Measurements from ENCODE around the gene CAMK2G. TPM values are rescaled to one million over a fixed set of nuclear protein-coding genes. Genes with fewer than 3 reads are reported as not detected.
A peak's percentile ranks its signal among the peaks of the same experiment; 100 is the strongest.

CAMK2G gene
- total and polyA plus RNA-seq, 5 donors from 2014 or later, result 4.3 to 58.8 (median 4.9) TPM

- no peaks in the 10 kb centered on the region for H3K9me3 Mint-ChIP-seq
- H3K27ac Mint-ChIP-seq, result peak overlapping the region in 2 of 3 donors; percentile 77 to 86
- H3K27me3 Mint-ChIP-seq, result no peaks in the 10 kb centered on the region
- Histone ChIP-seq H3K36me3 (ENCODE audit: control insufficient read depth, insufficient read depth, low read length) (no peaks in the 10 kb centered on the region), H3K27ac (ENCODE audit: insufficient read depth, low read length, poor library complexity, severe bottlenecking) (no peak overlapping the region), H3K27me3 (ENCODE audit: control insufficient read depth, insufficient read depth, low read length) (no peaks in the 10 kb centered on the region), H3K4me1 (ENCODE audit: control insufficient read depth, insufficient read depth, low read length, poor library complexity, severe bottlenecking) (peaks cover 38% of the 10 kb centered on the region), H3K9me3 (ENCODE audit: control insufficient read depth in 2 of 2, low read length in 2 of 2) (no peaks in the 10 kb centered on the region), H3K4me3 (ENCODE audit: low read depth, low read length) (no peak overlapping the region)
- H3K4me1 Mint-ChIP-seq, result peaks cover 0 to 50% (median 29%) of the 10 kb centered on the region in 4 donors
- peaks cover 9% of the 10 kb centered on the region for H3K36me3 Mint-ChIP-seq
- DNase-seq, result no peak
- peak overlapping the region in 2 of 4 donors; percentile 26 to 85 for H3K4me3 Mint-ChIP-seq
- no peak for ATAC-seq (ENCODE audit: low read depth in 2 of 2)
These were observed 2.2 kb upstream of the CAMK2G start for GRCh38 chr10:73876566-73876965.

- H3K9me3 Mint-ChIP-seq, result no peaks in the 10 kb centered on the region
- Histone ChIP-seq H3K27ac (ENCODE audit: insufficient read depth, low read length, poor library complexity, severe bottlenecking) (no peak overlapping the region), H3K27me3 (ENCODE audit: control insufficient read depth, insufficient read depth, low read length) (no peaks in the 10 kb centered on the region), H3K36me3 (ENCODE audit: control insufficient read depth, insufficient read depth, low read length) (peaks cover 3% of the 10 kb centered on the region), H3K4me1 (ENCODE audit: control insufficient read depth, insufficient read depth, low read length, poor library complexity, severe bottlenecking) (peaks cover 42% of the 10 kb centered on the region), H3K4me3 (ENCODE audit: low read depth, low read length) (no peak overlapping the region), H3K9me3 (ENCODE audit: control insufficient read depth in 2 of 2, low read length in 2 of 2) (no peaks in the 10 kb centered on the region)
- DNase-seq, result no peak
- no peak for ATAC-seq (ENCODE audit: low read depth in 2 of 2)
- H3K27me3 Mint-ChIP-seq, result no peaks in the 10 kb centered on the region
- peaks cover 0 to 54% (median 32%) of the 10 kb centered on the region in 4 donors for H3K4me1 Mint-ChIP-seq
- peak overlapping the region in 3 of 4 donors; percentile 63 to 97 (median 94) for H3K4me3 Mint-ChIP-seq
- H3K27ac Mint-ChIP-seq, result peak overlapping the region; percentile 77 to 96 (median 86)
- peaks cover 10% of the 10 kb centered on the region for H3K36me3 Mint-ChIP-seq
These were observed 1.8 kb upstream of the CAMK2G start for GRCh38 chr10:73876157-73876556.

- peaks cover 52% of the 10 kb centered on the region for H3K4me1 ChIP-seq (ENCODE audit: control insufficient read depth, insufficient read depth, low read length, poor library complexity, severe bottlenecking)
These were observed 752 bp upstream of the CAMK2G start for GRCh38 chr10:73875139-73875475.

GRCh38 chr10:73873838-73874215 is 528 bp downstream of the CAMK2G start:
- DNase-seq (peak in 2 of 3 donors; percentile 13 to 20), ATAC-seq (ENCODE audit: low read depth in 2 of 2) (no peak)
- H3K36me3 ChIP-seq (ENCODE audit: control insufficient read depth, insufficient read depth, low read length), result peaks cover 15% of the 10 kb centered on the region
- Mint-ChIP-seq H3K27me3 (no peaks in the 10 kb centered on the region), H3K4me1 (peaks cover 5 to 66% (median 41%) of the 10 kb centered on the region in 4 donors), H3K9me3 (no peaks in the 10 kb centered on the region), H3K4me3 (peak overlapping the region in 2 of 4 donors; percentile 61 to 77), H3K27ac (no peak overlapping the region), H3K36me3 (peaks cover 21% of the 10 kb centered on the region)
- H3K4me3 ChIP-seq (ENCODE audit: low read depth, low read length), result no peak overlapping the region
- H3K4me1 ChIP-seq (ENCODE audit: control insufficient read depth, insufficient read depth, low read length, poor library complexity, severe bottlenecking), result peaks cover 53% of the 10 kb centered on the region
- no peaks in the 10 kb centered on the region for H3K9me3 ChIP-seq (ENCODE audit: control insufficient read depth in 2 of 2, low read length in 2 of 2)
- no peaks in the 10 kb centered on the region for H3K27me3 ChIP-seq (ENCODE audit: control insufficient read depth, insufficient read depth, low read length)
- H3K27ac ChIP-seq (ENCODE audit: insufficient read depth, low read length, poor library complexity, severe bottlenecking), result peak overlapping the region; percentile 23

More at GRCh38 chr10:73875139-73875475, 752 bp upstream of the CAMK2G start:
- no peaks in the 10 kb centered on the region for H3K27me3 Mint-ChIP-seq
- Histone ChIP-seq H3K9me3 (ENCODE audit: control insufficient read depth in 2 of 2, low read length in 2 of 2) (no peaks in the 10 kb centered on the region), H3K4me3 (ENCODE audit: low read depth, low read length) (peak overlapping the region; percentile 66), H3K36me3 (ENCODE audit: control insufficient read depth, insufficient read depth, low read length) (peaks cover 11% of the 10 kb centered on the region), H3K27ac (ENCODE audit: insufficient read depth, low read length, poor library complexity, severe bottlenecking) (peak overlapping the region; percentile 84), H3K27me3 (ENCODE audit: control insufficient read depth, insufficient read depth, low read length) (no peaks in the 10 kb centered on the region)
- H3K4me1 Mint-ChIP-seq, result peaks cover 0 to 65% (median 42%) of the 10 kb centered on the region in 4 donors
- no peaks in the 10 kb centered on the region for H3K9me3 Mint-ChIP-seq
- peak overlapping the region; percentile 89 to 97 (median 96) for H3K27ac Mint-ChIP-seq
- peak; percentile 6 to 10 for ATAC-seq (ENCODE audit: low read depth in 2 of 2)
- H3K4me3 Mint-ChIP-seq, result peak overlapping the region; percentile 92 to 97 (median 94)
- DNase-seq, result peak; percentile 47 to 85 (median 76)
- peaks cover 20% of the 10 kb centered on the region for H3K36me3 Mint-ChIP-seq

GRCh38 chr10:73873142-73873837 is 1.1 kb downstream of the CAMK2G start:
- ATAC-seq (ENCODE audit: low read depth in 2 of 2) (no peak), DNase-seq (no peak)
- Histone ChIP-seq H3K4me1 (ENCODE audit: control insufficient read depth, insufficient read depth, low read length, poor library complexity, severe bottlenecking) (peaks cover 56% of the 10 kb centered on the region), H3K4me3 (ENCODE audit: low read depth, low read length) (peak overlapping the region; percentile 73), H3K27me3 (ENCODE audit: control insufficient read depth, insufficient read depth, low read length) (no peaks in the 10 kb centered on the region), H3K36me3 (ENCODE audit: control insufficient read depth, insufficient read depth, low read length) (peaks cover 18% of the 10 kb centered on the region), H3K27ac (ENCODE audit: insufficient read depth, low read length, poor library complexity, severe bottlenecking) (no peak overlapping the region), H3K9me3 (ENCODE audit: control insufficient read depth in 2 of 2, low read length in 2 of 2) (no peaks in the 10 kb centered on the region)
- peak overlapping the region; percentile 82 to 92 (median 89) for H3K4me3 Mint-ChIP-seq
- no peaks in the 10 kb centered on the region for H3K27me3 Mint-ChIP-seq
- H3K36me3 Mint-ChIP-seq, result peaks cover 21% of the 10 kb centered on the region
- H3K4me1 Mint-ChIP-seq, result peaks cover 5 to 70% (median 44%) of the 10 kb centered on the region in 4 donors
- peak overlapping the region in 2 of 3 donors; percentile 91 to 96 for H3K27ac Mint-ChIP-seq
- H3K9me3 Mint-ChIP-seq, result no peaks in the 10 kb centered on the region

GRCh38 chr10:73872190-73872710 is 2.1 kb downstream of the CAMK2G start:
- peaks cover 21% of the 10 kb centered on the region for H3K36me3 ChIP-seq (ENCODE audit: control insufficient read depth, insufficient read depth, low read length)
- H3K9me3 Mint-ChIP-seq, result no peaks in the 10 kb centered on the region
- no peak overlapping the region for H3K4me3 ChIP-seq (ENCODE audit: low read depth, low read length)
- no peaks in the 10 kb centered on the region for H3K27me3 Mint-ChIP-seq
- H3K36me3 Mint-ChIP-seq, result peaks cover 21% of the 10 kb centered on the region
- no peak overlapping the region for H3K27ac ChIP-seq (ENCODE audit: insufficient read depth, low read length, poor library complexity, severe bottlenecking)
- peak overlapping the region; percentile 82 to 92 (median 89) for H3K4me3 Mint-ChIP-seq
- H3K9me3 ChIP-seq (ENCODE audit: control insufficient read depth in 2 of 2, low read length in 2 of 2), result no peaks in the 10 kb centered on the region
- DNase-seq, result no peak
- H3K27ac Mint-ChIP-seq, result peak overlapping the region; percentile 91 to 96 (median 92)
- H3K27me3 ChIP-seq (ENCODE audit: control insufficient read depth, insufficient read depth, low read length), result no peaks in the 10 kb centered on the region
- peaks cover 5 to 77% (median 46%) of the 10 kb centered on the region in 4 donors for H3K4me1 Mint-ChIP-seq
- ATAC-seq (ENCODE audit: low read depth in 2 of 2), result no peak
- H3K4me1 ChIP-seq (ENCODE audit: control insufficient read depth, insufficient read depth, low read length, poor library complexity, severe bottlenecking), result peaks cover 66% of the 10 kb centered on the region

GRCh38 chr10:73871295-73872189 is 2.8 kb downstream of the CAMK2G start:
- H3K4me1 ChIP-seq (ENCODE audit: control insufficient read depth, insufficient read depth, low read length, poor library complexity, severe bottlenecking), result peaks cover 74% of the 10 kb centered on the region
- Mint-ChIP-seq H3K27ac (peak overlapping the region; percentile 91 to 96 (median 92)), H3K4me1 (peaks cover 5 to 80% (median 50%) of the 10 kb centered on the region in 4 donors), H3K36me3 (peaks cover 21% of the 10 kb centered on the region), H3K4me3 (peak overlapping the region; percentile 82 to 92 (median 89)), H3K9me3 (no peaks in the 10 kb centered on the region), H3K27me3 (no peaks in the 10 kb centered on the region)
- H3K9me3 ChIP-seq (ENCODE audit: control insufficient read depth in 2 of 2, low read length in 2 of 2), result no peaks in the 10 kb centered on the region
- no peak for ATAC-seq (ENCODE audit: low read depth in 2 of 2)
- no peaks in the 10 kb centered on the region for H3K27me3 ChIP-seq (ENCODE audit: control insufficient read depth, insufficient read depth, low read length)
- peak overlapping the region; percentile 13 for H3K4me3 ChIP-seq (ENCODE audit: low read depth, low read length)
- DNase-seq, result no peak
- peak overlapping the region; percentile 26 for H3K27ac ChIP-seq (ENCODE audit: insufficient read depth, low read length, poor library complexity, severe bottlenecking)
- H3K36me3 ChIP-seq (ENCODE audit: control insufficient read depth, insufficient read depth, low read length), result peaks cover 21% of the 10 kb centered on the region

All from CD4-positive, CD25-positive, alpha-beta regulatory T cell (primary cell).